GM19238 (cell line): ENCODE results near the gene ANKMY2.
"Not testable (repeated sequence)": the region's sequence is repeated elsewhere in the genome, so short reads cannot be mapped to it uniquely, and the experiment has no call there.

ENCODE experiments used
- DNase-seq: peaks from one replicate; pipeline ENCODE4 v3.0.0; 2011; ENCODE audit warnings: low spot score; ENCODE audit not compliant: insufficient read length

The ANKMY2 gene

GRCh38 chr7:16659854-16660497, 14.4 kb upstream of the ANKMY2 start:
- not testable (repeated sequence) for DNase-seq

- DNase-seq, result no peak
Measured at GRCh38 chr7:16657656-16658279, 12.2 kb upstream of the ANKMY2 start.

GRCh38 chr7:16656141-16656540, 10.6 kb upstream of the ANKMY2 start:
- no peak for DNase-seq

- DNase-seq, result no peak
Measured at GRCh38 chr7:16655394-16655793, 9.8 kb upstream of the ANKMY2 start.

GRCh38 chr7:16652888-16653287, 7.3 kb upstream of the ANKMY2 start:
- no peak for DNase-seq

GRCh38 chr7:16652240-16652583, 6.7 kb upstream of the ANKMY2 start:
- DNase-seq, result no peak

- DNase-seq, result no peak
Measured at GRCh38 chr7:16651396-16652239, 6.1 kb upstream of the ANKMY2 start.

GRCh38 chr7:16650266-16650665, 4.7 kb upstream of the ANKMY2 start:
- no peak for DNase-seq

- DNase-seq, result no peak
Measured at GRCh38 chr7:16649196-16649595, 3.6 kb upstream of the ANKMY2 start.

GRCh38 chr7:16648551-16648950, 3.0 kb upstream of the ANKMY2 start:
- no peak for DNase-seq

GRCh38 chr7:16647435-16647960, 1.9 kb upstream of the ANKMY2 start:
- DNase-seq, result no peak

GRCh38 chr7:16646472-16647072, 1.0 kb upstream of the ANKMY2 start:
- no peak for DNase-seq

GRCh38 chr7:16644636-16645592, 640 bp downstream of the ANKMY2 start:
- no peak for DNase-seq

- no peak for DNase-seq
Measured at GRCh38 chr7:16644157-16644556, 1.4 kb downstream of the ANKMY2 start.

- DNase-seq, result no peak
Measured at GRCh38 chr7:16638282-16639280, 7.0 kb downstream of the ANKMY2 start.

GRCh38 chr7:16637379-16637778, 8.2 kb downstream of the ANKMY2 start:
- no peak for DNase-seq

GRCh38 chr7:16636555-16637101, 8.9 kb downstream of the ANKMY2 start:
- DNase-seq, result no peak

GRCh38 chr7:16634271-16634738, 11.2 kb downstream of the ANKMY2 start:
- DNase-seq, result no peak

GRCh38 chr7:16630654-16631053, 14.9 kb downstream of the ANKMY2 start:
- no peak for DNase-seq
